SK-MEL-5 (cell line): Measurements from ENCODE around the gene PLEKHG4B. TPM values are rescaled to one million over a fixed set of nuclear protein-coding genes. Genes with fewer than 3 reads are reported as not detected.

Source experiments
- DNase-seq: peaks from one replicate; pipeline ENCODE4 v3.0.0-alpha.2; 2016; ENCODE audit warnings: low read depth, low spot score
- in situ Hi-C: cut with HindIII; loops from 2 replicates; pipeline ENCODE4 v1.10.0; 2016; ENCODE audit warnings: low sequenced_read_pairs, high pct_unique_total_duplicates, low pct_unique_long_range_greater_than_20kb
- total RNA-seq: library from RNA; depleted of rRNA; stranded (reverse); fragments of >200 nt; shearing (Covaris generic); gene quantifications from 2 replicates; pipeline ENCODE4 v1.2.3, GENCODE V29; 2014

The PLEKHG4B gene
- total RNA-seq, 1 experiment from 2014 or later = 0.53 TPM

GRCh38 chr5:107526-107925, 15.6 kb downstream of the PLEKHG4B start:
- in situ Hi-C loops = no loop called here
- DNase-seq = no peak

GRCh38 chr5:109826-110225, 17.9 kb downstream of the PLEKHG4B start:
- in situ Hi-C loops = no loop called here
- DNase-seq = no peak

GRCh38 chr5:110270-110888, 18.4 kb downstream of the PLEKHG4B start:
- DNase-seq = no peak
- in situ Hi-C loops = no loop called here

- no peak for DNase-seq
- in situ Hi-C loops = no loop called here
These were observed 19.2 kb downstream of the PLEKHG4B start for GRCh38 chr5:111171-111570.

- in situ Hi-C loops = no loop called here
These were observed 27.6 kb downstream of the PLEKHG4B start for GRCh38 chr5:119486-120097.

GRCh38 chr5:121432-121831, 29.5 kb downstream of the PLEKHG4B start:
- in situ Hi-C loops = no loop called here

More at GRCh38 chr5:119486-120097, 27.6 kb downstream of the PLEKHG4B start:
- no peak for DNase-seq

GRCh38 chr5:125815-126214, 33.8 kb downstream of the PLEKHG4B start:
- DNase-seq = no peak
- in situ Hi-C loops = no loop called here

More at GRCh38 chr5:121432-121831, 29.5 kb downstream of the PLEKHG4B start:
- peak; percentile 36 for DNase-seq

GRCh38 chr5:126806-127205, 34.8 kb downstream of the PLEKHG4B start:
- DNase-seq = no peak
- in situ Hi-C loops = no loop called here

GRCh38 chr5:127886-128285, 35.9 kb downstream of the PLEKHG4B start:
- in situ Hi-C loops = no loop called here
- no peak for DNase-seq

- in situ Hi-C loops = no loop called here
- DNase-seq = no peak
These were observed 36.5 kb downstream of the PLEKHG4B start for GRCh38 chr5:128446-128845.

- DNase-seq = no peak
- in situ Hi-C loops = no loop called here
These were observed 37.2 kb downstream of the PLEKHG4B start for GRCh38 chr5:129148-129547.

- in situ Hi-C loops = no loop called here
- DNase-seq = no peak
These were observed 37.9 kb downstream of the PLEKHG4B start for GRCh38 chr5:129820-130219.

GRCh38 chr5:130601-131131, 38.7 kb downstream of the PLEKHG4B start:
- no peak for DNase-seq

GRCh38 chr5:136901-137300, 44.9 kb downstream of the PLEKHG4B start:
- in situ Hi-C loops = no loop called here

More at GRCh38 chr5:130601-131131, 38.7 kb downstream of the PLEKHG4B start:
- in situ Hi-C loops = no loop called here

GRCh38 chr5:137741-138140, 45.8 kb downstream of the PLEKHG4B start:
- DNase-seq = no peak
- in situ Hi-C loops = no loop called here

More at GRCh38 chr5:136901-137300, 44.9 kb downstream of the PLEKHG4B start:
- peak; percentile 21 for DNase-seq

GRCh38 chr5:138936-139335, 47.0 kb downstream of the PLEKHG4B start:
- DNase-seq = no peak
- in situ Hi-C loops = no loop called here

- DNase-seq = no peak
- in situ Hi-C loops = no loop called here
These were observed 47.8 kb downstream of the PLEKHG4B start for GRCh38 chr5:139579-140442.

- in situ Hi-C loops = no loop called here
These were observed 48.5 kb downstream of the PLEKHG4B start for GRCh38 chr5:140443-140829.

More at GRCh38 chr5:140443-140829, 48.5 kb downstream of the PLEKHG4B start:
- DNase-seq = no peak
